GM18858 (cell line): ENCODE data around the gene GPSM1.

ENCODE experiments used
- ATAC-seq: cut with Tn5 transposase; IDR thresholded peaks from one replicate; pipeline ENCODE4 v1.9.1; 2021; ENCODE audit not compliant: unreplicated experiment

The GPSM1 gene

DNA sequence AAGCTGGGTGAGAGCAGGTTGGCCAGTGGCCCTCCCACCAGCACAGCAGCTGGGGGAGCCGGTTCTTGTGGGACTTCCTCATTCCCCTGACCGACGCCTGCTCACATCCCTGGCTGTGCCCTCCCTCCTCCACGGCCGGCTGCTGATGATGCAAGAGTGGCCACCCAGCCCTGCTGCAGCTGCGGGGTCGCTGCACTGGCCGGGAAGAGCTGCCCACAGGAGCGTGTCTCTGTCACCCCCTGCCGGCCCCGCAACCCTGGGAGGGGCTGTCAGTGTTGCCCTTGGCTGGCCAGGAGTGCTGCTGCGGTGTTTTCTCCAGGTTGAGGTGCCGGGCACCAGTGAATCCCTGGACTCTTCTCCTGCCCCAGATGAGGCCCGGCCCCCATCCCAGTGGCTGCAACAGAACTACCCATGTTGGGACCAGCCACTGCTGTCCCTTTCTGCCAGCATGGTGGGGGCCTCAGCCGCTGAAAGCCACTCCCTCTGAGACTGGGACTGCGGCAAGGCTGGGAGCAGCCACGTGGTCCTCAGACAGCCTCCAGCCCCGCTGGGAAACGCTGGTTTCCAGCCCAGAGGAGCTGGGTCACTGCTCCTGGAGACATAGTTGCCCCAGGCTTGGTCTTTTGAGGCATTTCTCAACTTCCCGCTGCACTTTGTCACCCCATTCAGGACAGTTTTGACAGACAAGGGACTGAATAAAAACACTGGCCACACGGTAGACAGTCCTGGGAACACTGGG is 45.4 kb downstream of the GPSM1 start:
- no peak for ATAC-seq

DNA sequence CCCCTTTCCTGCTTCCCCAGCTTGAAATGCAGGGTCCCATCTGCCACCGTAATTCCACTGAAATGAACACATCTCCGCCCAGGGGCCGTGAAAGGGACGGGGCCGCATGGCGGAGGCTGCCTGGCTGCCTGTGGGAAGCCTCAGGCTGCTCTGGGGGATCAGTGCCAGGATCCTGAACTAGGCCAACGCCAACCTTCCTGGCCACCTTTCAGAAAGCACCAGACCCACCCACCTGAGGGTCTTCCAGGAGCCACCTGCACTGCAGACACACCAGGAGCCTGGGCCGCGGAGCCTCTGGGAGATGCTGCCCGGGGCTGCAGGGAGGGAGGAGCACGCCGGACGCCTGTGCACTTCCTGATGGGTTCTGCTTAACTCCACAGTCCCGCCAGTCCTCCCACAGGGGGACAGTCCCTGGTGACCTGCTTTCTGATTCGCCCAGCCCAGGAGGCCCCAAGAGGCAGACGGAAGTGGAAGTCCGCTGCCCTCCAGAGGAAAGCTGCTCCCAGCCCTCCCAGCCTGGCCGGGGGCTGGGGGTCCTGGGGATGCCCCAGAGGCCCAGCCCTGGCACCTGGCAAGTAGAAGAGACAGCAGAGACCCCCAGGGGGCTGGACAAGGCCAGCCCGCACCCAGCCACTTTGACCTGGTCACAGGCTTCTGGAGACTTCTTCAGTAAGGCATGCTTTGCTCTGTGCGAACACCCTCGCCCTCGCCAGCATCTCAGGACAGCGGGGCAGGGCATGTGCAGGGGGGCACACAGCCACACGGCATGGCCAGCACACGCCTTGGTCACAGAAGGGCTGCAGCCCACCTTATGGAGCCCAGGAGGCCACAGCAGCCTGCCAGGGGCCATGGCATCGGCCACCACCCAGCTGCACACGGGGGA is 46.2 kb downstream of the GPSM1 start, which contains the start of gene CARD9:
CARD9 (minus strand) TSS at position 370 of the 883 bp plus-strand sequence. CDS start 1,591 bp downstream, outside the sequence.
- no peak for ATAC-seq

DNA sequence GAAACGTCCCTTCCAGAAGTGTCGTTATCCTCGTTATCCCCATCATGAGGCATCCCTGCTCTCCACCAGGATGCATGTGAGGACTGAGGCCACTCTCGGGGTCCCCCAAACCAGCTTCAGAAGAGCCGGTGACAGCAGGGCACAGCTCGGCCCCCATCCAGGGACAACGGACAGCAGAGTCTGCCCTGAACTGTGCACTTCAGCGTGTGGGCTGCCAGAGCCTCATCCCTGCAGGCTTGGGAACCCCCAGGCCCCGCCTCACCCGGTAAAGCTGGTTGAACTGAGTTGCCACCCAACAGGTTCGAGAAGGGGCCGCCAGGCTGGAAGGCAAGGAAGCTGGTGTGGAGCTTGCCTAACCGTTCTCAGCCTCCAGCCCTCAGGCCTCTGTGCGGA is 46.8 kb downstream of the GPSM1 start:
- no peak for ATAC-seq

DNA sequence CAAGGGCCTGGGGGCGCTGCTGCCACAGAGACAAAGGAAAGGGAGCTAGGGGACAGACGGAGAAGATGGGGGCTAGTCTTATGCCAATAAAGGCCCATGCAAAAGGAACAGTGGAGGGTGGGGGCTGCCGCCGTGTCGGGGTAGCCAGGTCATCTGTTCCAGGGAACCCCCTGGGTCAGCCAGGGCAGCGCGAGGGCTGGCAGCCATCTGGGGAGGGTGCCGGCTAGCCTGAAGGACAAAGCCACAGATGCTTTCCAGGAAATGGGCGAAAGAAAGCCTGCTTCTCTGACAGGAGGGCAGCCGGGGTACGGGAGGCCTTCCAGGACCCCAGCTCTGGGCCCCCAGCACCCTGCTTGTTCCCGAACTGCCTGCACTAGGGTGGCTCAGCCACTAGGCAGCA is 47.8 kb downstream of the GPSM1 start:
- ATAC-seq = no peak

DNA sequence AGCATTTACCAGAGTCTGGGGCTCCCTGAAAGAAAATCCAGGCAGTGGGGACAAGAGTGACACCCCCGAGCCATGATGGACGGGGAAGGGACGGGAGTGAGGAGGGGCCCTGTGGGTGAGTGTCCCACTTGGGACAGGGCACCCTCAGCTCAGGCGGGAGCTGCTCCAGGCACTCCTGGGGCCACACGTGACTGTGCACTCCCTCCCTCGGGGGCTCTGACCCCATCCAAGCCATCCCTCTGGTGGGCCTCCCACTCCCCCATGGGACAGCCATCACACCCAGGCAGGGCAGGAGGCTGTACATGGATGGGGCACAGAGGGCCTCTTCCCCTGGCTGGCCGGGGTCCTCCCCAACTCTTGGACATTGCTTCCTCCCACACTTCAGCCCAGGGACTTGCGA is 49.1 kb downstream of the GPSM1 start:
- no peak for ATAC-seq

DNA sequence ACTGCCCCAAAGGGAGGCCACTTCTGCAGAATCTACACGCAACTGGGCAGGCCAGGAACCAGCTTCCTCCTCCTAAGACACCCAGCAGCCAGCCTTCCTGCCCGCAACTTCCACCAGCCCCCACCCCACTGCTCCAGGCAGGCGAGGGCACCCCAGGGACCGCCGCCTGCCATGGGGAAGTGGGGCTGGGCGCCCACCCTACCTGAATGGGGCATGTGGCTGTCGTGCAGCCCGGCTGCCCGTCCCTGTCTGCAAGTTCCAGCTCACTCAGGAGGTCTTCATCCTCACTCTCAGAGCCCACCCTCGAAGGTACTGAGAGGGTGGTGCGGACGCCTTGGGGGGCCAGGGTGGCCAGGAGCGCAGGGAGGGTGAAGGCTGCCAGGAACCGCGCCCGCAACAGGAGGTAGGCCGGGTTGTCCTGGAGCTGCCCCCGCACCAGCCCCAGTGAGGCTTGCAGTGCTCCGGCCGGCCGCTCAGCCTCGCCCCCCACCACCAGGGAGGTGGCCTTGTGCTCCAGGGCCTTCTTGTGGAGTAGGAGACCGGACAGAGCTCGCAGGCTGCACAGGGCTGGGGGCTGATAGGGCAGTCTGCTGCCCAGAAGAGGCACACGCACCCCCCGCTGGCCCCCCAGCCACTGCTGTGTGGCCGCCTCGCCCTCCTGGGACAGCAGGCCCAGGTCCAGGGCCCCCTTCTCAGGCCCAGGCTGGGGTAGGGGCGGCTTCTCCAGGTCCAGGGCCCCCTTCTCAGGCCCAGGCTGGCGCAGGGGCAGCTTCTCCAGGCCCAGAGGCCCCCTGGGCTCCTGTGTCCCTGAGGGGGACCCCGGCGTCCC is 50.2 kb downstream of the GPSM1 start:
- no peak for ATAC-seq

DNA sequence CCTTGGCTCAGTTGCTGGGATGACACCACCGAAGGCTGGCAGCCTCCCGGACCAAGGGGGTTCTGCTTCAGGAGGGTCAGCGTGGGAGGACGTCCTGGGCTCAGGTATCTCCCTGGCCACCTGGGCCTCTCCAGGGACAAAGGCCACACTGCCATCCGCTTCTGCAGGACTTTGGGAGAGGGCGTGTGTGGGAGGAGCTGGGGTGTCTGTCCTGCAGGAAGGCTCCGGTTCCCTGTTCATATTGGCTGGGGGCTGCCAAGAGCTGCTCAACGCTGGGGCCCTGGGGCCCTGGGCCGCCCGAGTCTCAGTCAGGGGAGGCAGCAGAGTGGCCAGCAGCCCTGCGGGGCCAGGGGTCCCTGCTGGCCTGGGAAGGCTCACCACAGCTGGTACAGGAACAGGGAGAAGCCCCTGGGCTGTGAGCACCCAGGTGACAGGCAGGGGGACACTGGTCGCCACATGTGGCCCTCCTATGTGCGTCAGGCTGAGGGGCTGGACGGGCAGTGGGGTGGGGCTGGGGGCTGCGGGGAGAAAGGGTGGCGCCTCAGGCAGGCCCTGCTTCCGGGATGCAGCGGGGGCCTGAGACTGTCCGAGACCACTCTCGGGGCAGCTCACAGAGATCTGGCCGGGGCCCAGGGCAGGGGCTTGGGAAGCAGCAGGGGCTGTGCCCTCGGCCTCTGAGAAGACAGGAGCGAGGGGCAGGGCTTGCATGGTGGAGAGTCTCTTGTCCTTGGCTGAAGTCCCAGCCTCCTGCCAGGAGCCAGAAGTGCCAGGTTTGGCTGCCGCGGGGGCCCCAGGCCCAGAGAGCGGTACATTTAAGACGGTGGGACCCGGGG is 51.0 kb downstream of the GPSM1 start:
- no peak for ATAC-seq

DNA sequence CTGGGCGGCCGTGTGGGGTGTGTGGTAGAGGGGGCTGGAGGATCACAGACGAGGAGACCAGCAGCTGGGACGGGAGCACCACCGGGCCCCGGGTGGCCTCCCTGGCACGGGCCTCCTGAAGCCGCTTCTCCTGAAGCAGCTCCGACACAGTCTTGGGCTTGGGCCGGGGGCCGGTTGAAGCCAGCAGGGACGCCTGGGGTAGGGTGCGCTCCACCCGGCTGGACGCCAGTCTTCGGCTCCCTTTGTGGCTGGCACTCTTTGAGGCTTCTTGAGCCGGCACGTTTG is 51.6 kb downstream of the GPSM1 start:
- no peak for ATAC-seq

DNA sequence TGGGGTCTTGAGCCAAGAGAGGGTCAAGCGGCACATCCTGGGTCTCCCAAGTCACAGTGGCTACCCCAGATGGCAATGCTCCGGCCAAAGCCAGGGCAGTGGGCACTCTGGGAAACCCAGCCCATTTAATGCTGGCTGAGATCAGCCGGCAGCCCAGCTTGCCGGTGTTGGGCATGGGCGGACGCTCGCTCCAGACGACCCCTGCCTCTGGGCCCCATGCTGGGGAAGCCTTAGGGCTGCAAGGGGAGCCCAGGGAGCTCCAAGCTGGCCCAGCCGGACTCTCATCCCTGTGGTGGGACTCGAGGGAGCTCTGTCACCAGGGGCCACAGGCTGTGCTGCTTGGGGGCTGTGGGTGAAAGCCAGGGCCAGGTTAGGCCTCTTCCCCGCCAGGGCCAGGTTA is 52.1 kb downstream of the GPSM1 start:
- ATAC-seq = no peak

DNA sequence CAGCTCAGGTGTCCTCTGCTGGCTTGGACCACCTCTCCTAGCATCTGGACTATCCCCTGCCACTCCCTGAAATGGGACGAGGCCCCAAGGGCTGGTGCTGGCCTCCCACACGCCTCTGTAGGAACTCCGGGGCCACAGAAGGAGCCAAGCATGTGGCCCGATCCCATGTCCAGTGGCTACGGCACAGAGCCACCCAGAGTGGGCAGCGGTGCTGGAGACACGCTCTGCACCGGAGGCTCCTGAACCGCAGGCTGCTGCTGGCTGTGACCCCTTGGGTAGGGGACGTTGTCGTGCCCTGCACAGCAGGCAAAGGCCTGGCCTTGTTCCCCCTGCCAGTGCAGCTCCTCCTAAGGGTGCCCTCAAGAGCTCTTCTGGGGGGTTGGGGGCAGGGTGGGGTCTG is 52.6 kb downstream of the GPSM1 start:
- no peak for ATAC-seq

DNA sequence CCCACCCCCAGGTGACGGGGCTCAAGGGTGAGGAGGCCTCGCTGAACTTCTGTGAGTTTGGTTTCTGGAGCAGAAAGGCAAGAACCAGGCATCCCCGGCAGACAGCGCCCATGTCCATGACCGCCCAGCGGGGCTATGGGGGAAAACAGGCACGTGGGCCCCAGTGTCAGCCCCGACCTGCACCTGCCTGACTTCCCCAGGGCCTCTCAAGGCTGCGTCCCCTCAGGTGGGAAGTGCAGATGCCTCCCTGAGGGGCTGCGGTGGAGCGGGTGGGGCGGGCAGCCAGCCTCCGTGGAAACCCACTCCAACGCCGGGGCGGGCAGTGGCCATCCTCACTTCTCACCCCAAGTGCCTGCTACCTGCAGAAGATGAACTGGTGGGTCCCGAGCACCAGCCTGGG is 53.0 kb downstream of the GPSM1 start:
- no peak for ATAC-seq

DNA sequence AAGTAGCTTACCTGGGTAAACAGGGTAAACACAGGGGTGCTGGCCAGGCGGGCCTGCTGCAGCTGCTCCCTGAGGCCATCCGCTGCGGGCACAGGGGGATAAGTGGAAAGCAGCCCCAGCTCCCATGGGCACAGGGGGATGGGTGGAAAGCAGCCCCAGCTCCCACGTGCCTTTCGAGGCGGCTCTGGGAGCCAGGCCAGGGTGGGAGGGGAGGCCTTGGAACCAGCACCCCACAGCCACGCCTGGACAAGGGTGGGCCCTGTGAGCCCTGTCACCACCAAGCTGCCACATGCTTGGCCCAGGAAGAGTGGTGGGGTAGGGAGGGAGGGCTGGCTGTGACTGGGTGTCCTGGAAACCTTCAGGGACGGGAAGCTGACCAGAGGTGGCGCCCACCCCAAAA is 54.0 kb downstream of the GPSM1 start:
- no peak for ATAC-seq

DNA sequence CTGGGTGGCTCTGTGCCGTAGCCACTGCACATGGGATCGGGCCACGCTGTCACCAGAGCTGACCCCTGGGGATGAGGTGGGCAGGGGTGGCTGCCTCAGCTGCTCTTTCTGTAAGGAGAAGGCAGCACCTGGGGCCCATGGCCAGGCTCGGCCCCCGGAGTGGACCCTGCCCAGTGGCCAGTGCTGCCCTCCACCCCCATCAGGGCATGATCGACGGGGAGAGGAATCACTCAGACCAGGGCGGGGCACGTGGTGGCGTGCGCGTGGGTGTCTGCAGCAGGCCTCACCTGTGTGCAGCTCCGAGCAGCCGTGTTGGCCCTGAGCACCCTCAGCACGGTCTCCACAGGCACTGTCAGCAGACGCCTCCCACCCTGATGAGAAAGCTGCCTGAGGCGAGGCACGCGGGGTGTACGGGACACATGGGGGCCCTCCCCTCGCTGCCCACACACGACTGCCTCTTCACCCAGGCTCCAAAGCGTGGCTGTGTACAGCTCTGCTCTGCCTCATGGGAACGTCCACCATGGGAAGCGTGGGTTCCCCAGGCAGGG is 54.7 kb downstream of the GPSM1 start:
- no peak for ATAC-seq

DNA sequence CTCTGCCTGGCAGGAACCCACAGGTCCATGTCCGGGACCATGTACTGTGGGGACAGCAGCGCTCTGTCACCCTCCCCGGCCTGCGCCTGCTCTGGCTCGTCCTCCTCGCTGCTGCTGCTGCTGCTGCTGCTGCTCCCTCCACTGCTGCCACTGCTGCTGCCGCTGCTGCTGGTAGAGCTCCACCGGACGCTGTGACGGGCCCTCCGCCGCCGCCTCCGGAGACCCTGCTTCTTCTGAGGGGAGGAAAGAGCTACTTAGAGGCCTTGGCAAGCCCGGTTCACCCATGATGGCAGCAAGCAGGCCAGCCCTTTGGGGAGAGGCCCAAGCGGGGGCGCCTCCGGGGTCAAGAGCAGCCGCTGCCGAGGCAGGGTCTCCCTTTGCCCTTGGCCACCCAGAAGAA is 56.1 kb downstream of the GPSM1 start:
- no peak for ATAC-seq

DNA sequence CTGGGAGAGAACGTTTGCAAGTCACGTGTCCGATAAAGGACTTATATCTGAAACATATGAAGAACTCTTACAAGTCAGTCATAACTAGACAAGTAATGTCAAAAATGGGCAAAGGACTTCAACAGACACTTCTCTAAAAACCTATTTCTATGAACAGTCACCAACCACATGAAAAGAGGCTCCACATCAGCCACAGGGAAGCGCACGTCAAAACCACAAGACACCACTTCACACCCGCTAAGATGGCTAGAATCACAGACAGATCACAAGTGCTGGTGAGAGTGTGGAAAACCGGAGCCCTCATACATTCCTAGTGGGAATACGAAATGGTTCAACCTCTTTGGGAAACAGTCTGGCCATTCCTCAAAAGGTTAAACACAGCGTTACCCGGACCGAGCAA is 57.7 kb downstream of the GPSM1 start:
- ATAC-seq = no peak

DNA sequence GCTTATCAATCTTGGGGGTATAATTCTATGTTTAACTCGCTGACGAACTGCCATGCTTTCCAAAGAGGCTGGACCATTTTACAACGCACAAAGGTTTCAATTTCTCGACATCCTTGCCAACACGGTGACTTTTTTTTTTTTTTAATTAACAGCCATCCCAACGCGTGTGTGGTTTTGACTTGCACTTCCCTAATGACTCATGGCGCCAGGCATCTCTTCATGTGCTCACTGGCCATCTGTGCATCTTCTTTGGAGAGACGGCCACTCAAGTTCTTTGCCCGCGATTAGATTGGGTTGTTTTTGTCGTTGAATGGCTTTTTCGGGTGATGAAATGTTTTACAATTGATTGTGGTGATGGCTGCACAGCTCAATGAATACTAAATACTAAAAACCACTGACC is 58.7 kb downstream of the GPSM1 start:
- no peak for ATAC-seq

DNA sequence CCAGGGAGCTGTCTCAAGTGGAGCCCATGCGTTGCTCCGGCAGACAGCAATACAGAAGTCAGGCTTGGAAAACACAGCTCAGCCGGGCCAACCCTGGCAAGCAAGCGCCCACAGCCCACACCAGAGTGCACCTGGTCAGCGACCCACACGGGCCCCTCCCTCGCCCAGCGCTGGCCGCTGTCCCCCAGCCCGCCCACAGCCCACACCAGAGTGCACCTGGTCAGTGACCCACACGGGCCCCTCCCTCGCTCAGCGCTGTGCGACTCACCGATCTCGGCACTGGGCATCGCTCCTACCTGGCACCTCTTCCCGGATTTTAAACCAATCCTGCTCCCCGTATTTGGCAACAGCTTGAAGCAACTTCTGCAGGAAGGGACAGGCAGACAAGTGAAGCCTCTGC is 59.9 kb downstream of the GPSM1 start:
- no peak for ATAC-seq

DNA sequence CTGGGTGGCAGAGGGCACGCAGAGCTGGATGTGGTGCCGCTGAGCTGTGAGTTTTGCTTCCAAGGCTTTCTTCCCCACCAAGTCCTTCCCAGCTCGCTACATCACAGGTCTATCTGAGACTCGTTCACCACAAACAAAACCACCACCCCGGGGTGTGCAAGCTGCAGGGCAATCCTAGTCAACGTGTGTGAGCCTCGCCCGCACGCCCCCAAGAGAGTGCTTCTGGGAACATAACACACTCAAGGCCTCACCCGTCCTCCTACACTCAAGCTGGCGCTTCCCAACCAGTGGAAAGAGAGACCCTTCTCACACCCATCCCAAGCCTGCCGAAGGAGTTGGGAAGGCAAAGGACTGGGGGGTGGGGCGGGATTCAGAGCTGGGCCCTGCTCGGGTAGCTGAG is 62.1 kb downstream of the GPSM1 start:
- no peak for ATAC-seq

DNA sequence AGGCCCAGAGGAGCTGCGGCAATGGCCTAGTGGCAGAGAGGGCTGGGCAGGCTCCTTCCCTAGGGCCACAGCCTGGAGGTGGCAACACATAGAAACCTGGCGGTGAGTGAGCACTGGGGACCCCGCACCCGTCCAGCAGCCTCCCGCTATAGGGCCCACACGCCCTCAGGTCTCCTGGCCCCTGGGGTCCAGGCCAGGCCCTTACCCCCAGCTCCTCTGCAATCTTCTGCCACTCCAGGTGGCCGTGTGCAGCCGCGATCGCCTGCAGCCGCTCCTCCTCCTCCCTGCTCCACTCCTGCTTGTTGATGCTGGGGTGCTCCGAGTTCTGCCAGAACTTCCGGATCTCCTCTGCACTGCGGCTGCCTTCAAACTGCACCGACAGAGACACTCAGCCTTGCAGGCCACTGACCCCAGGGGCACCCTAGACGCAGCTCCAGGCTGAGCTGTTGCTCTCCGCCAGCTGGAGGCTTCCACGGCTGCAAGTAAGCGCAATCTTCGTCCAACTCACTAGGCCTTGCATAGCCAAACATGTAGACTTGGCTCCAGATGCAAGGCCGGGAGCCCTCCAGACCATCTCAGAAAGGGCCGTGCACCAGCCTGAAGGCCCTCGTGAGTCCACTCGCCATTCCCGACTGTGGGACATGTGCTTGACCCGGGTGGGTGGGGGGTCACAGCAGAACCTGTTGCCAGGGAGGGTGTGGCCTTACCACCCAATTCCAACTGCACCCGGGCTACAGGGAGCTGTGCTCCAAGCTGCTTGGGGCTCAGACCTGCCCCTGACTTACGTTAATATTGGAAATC is 64.6 kb downstream of the GPSM1 start:
- no peak for ATAC-seq
